ENCODE results near the gene POU2F1. TPM values are rescaled to one million over a fixed set of nuclear protein-coding genes. Genes with fewer than 3 reads are reported as not detected.

POU2F1 gene
- total and polyA plus RNA-seq, 2 experiments from 2014 or later: 9.2 to 21.9 TPM

DNA sequence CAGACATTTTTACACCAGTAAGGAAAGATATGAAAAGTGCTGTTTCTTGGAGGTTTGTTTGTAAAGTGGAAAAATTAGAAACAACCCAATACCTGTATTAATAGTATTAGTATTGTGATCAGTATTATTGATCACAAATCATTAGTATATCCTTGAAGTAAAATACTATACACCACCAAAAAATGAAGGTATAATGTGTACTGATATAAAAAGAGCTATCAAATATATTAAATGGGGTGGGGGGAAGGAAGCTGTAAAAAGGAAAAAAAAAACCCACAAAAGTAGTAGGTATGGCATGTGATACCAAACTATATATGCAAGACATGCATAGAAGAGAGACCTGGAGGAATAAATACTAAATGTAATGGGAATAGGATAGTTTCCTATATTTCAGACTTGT, 46.3 kb downstream of the POU2F1 start:
- TF ChIP-seq, protein P1, sequence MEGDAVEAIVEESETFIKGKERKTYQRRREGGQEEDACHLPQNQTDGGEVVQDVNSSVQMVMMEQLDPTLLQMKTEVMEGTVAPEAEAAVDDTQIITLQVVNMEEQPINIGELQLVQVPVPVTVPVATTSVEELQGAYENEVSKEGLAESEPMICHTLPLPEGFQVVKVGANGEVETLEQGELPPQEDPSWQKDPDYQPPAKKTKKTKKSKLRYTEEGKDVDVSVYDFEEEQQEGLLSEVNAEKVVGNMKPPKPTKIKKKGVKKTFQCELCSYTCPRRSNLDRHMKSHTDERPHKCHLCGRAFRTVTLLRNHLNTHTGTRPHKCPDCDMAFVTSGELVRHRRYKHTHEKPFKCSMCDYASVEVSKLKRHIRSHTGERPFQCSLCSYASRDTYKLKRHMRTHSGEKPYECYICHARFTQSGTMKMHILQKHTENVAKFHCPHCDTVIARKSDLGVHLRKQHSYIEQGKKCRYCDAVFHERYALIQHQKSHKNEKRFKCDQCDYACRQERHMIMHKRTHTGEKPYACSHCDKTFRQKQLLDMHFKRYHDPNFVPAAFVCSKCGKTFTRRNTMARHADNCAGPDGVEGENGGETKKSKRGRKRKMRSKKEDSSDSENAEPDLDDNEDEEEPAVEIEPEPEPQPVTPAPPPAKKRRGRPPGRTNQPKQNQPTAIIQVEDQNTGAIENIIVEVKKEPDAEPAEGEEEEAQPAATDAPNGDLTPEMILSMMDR (IDR thresholded peaks at IDR 0.05; ENCODE audit: low read depth, low read length): no peak
- H3K9me3 ChIP-seq (ENCODE audit: low read depth): no peaks in the 10 kb centered on the region
- no peak overlapping the region for H3K4me3 ChIP-seq

DNA sequence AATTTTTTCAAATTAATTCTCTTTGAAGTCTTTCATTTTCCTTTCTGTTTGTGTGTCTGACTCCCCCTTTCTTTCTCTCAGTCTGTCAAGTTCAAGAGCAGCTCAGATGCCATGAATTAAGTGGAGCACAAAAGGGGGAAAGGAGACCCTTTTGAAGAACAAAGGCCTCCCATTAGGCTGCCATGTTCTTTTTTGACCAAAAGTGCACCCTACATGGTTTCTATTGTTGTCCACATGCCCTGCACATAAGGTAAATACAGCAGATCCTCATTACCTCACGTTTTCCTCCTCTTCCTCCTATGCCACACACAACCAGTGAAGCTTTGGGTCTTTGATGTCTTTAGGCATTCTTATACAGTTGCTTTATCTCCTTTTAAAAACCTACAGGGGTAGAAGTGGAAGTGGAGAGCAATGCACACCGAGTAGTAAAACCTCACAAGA, 47.7 kb downstream of the POU2F1 start:
- Histone ChIP-seq H3K4me1 (ENCODE audit: low read depth) (peaks cover 20% of the 10 kb centered on the region), H3K9me3 (ENCODE audit: low read depth) (no peaks in the 10 kb centered on the region), H3K4me3 (no peak overlapping the region), H3K27ac (no peak overlapping the region), H3K36me3 (no peaks in the 10 kb centered on the region), H3K27me3 (no peaks in the 10 kb centered on the region)
- no peak for DNase-seq (ENCODE audit: low read depth in 1 of 2, low spot score in 1 of 2)
- TF ChIP-seq, protein P1 (IDR thresholded peaks at IDR 0.05; ENCODE audit: low read depth, low read length): no peak

More for the DNA sequence above, 46.3 kb downstream of the POU2F1 start:
- Histone ChIP-seq H3K4me1 (ENCODE audit: low read depth) (peaks cover 20% of the 10 kb centered on the region), H3K36me3 (no peaks in the 10 kb centered on the region), H3K27me3 (no peaks in the 10 kb centered on the region), H3K27ac (no peak overlapping the region)
- no peak for DNase-seq (ENCODE audit: low read depth in 1 of 2, low spot score in 1 of 2)

DNA sequence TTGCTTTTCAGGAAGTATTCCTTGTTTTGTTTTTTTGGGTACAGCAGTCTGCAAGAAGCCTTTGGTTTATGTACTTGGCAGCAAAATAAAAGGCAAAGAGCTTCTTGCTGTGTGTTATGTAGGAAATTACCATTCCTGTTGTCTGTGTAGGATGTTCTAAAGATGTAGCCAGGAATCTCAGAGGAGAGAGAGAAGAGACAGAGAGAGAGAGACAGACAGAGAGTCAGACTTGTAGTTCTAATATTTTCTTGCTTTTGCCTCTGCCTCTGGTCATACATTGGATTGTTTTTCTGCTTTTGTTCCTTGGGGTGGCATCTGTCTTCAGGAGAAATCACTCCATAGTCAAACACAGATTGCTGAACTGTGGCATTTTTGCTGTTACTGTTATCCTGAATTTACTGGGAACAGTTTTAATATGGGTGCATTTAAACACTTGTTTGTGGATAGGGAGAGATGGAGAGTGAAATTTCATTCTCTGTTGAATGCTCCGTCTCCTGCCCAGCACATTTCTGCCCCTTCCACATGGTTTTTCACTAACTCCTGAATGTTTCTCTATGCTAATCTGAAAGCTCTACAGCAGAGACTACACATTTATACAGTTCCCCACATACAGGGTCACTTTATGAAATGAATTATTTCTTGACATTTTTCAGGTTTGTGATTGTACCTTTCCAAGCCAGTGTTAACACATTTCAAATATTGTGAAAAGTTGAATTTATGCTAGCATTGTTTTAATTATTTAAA, 49.8 kb downstream of the POU2F1 start:
- H3K9me3 ChIP-seq (ENCODE audit: low read depth): no peaks in the 10 kb centered on the region
- H3K27me3 ChIP-seq: no peaks in the 10 kb centered on the region
- TF ChIP-seq, protein P1 (IDR thresholded peaks at IDR 0.05; ENCODE audit: low read depth, low read length): no peak
- peaks cover 19% of the 10 kb centered on the region for H3K4me1 ChIP-seq (ENCODE audit: low read depth)
- H3K27ac ChIP-seq: no peak overlapping the region
- no peaks in the 10 kb centered on the region for H3K36me3 ChIP-seq
- H3K4me3 ChIP-seq: no peak overlapping the region
- no peak for DNase-seq (ENCODE audit: low read depth in 1 of 2, low spot score in 1 of 2)

DNA sequence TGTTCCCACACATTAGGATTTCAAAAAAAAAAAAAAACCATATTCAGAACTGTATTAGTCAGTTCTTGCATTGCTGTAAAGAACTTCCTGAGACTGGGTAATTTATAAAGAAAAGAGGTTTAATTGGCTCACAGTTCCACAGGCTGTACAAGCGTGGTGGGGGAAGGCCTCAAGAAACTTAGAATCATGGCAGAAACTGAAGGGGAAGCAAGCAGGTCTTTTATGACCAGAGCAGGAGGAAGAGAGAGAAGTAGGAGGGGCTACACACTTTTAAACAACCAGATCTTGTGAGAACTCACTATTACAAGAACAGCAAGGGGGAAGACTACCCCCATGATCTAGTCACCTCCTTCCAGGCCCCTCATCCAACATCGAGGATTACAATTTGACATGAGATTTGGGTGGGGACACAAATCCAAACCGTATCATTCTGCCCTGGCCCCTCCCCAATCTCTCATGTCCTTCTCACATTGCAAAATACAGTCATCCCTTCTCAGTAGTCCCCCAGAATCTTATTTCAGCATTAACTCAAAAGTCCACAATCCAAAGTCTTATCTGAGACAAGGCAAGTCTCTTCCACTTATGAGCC, 51.8 kb downstream of the POU2F1 start:
- no peaks in the 10 kb centered on the region for H3K27me3 ChIP-seq
- H3K4me1 ChIP-seq (ENCODE audit: low read depth): peaks cover 19% of the 10 kb centered on the region
- no peaks in the 10 kb centered on the region for H3K36me3 ChIP-seq
- no peaks in the 10 kb centered on the region for H3K9me3 ChIP-seq (ENCODE audit: low read depth)
- TF ChIP-seq, protein P1 (IDR thresholded peaks at IDR 0.05; ENCODE audit: low read depth, low read length): no peak
- no peak overlapping the region for H3K27ac ChIP-seq
- DNase-seq (ENCODE audit: low read depth in 1 of 2, low spot score in 1 of 2): no peak
- no peak overlapping the region for H3K4me3 ChIP-seq

DNA sequence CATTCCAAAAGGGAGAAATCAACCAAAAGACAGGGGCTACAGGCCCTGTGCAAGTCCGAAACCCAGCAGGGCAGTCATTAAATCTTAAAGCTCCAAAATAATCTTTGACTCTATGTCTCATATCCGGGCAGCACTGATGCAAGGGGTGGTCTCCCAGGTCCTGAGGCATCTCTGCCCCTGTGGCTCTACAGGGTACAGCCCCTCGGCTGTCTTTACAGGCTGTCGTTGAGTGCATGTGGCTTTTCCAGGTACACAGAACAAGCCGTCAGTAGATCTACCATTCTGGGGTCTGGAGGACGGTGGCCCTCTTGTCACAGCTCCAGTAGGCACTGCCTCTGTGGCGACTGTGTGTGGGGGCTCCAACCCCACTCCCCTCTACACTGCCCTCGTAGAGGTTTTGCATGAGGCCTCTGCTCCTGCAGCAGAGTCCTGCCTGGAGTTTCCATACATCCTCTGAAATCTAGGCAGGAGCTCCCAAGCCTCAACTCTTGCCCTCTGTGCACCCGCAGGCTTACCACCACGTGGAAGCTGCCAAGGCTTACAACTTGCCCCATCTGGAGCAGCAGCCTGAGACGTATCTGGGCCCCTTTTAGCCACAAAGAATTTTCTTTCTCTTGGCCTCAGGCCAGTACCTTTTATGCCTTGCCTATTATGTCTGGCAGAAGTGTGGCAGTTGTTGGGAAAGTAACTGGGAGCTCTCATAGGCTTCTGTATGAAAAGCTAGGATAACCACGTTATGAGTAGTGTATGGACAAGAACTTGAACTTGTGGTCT, 52.5 kb downstream of the POU2F1 start:
- H3K27me3 ChIP-seq: no peaks in the 10 kb centered on the region
- TF ChIP-seq, protein P1 (IDR thresholded peaks at IDR 0.05; ENCODE audit: low read depth, low read length): no peak
- peaks cover 18% of the 10 kb centered on the region for H3K4me1 ChIP-seq (ENCODE audit: low read depth)
- no peaks in the 10 kb centered on the region for H3K36me3 ChIP-seq
- H3K27ac ChIP-seq: no peak overlapping the region
- H3K4me3 ChIP-seq: no peak overlapping the region
- H3K9me3 ChIP-seq (ENCODE audit: low read depth): no peaks in the 10 kb centered on the region
- DNase-seq (ENCODE audit: low read depth in 1 of 2, low spot score in 1 of 2): peak; percentile 25 to 86

Measured in cardiac muscle cell (in vitro differentiated cells and primary cell).